Measurements from ENCODE around the gene IGSF3. TPM values are rescaled to one million over a fixed set of nuclear protein-coding genes. Genes with fewer than 3 reads are reported as not detected.
"Not testable (repeated sequence)": the region's sequence is repeated elsewhere in the genome, so short reads cannot be mapped to it uniquely, and the experiment has no call there.

IGSF3 gene
- total and polyA plus RNA-seq, 2 of the 8 experiments (the other 6 are each of a cell fraction or from before 2014, with no cell fraction given): 30.0 to 32.2 TPM

DNA sequence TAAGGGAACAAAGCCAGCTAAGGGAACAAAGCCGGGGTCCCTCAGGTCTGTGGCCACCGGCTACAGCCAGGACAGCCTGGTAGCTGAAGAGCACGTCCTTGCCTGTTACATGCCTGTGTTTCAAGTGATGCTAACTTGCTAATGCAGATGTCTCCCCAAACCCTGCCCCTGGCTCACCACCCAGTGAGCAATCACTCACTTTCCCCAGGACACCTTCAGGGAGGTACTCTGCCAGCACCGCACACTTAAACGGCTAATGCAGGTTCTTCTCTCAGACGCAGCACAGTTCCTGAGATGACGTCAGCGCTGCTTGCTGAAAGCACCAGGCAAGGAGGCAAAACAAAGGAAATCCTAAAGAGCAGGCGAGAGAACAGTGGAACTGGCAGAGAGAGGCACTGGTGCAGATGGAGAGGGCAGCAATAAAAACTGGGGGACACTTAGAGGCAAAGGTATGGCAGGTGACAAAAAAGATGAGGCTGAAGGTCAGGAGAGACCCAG, 20.8 kb downstream of the IGSF3 start:
- H3K23me2 ChIP-seq (ENCODE audit: low read depth, low read length); H3K18ac ChIP-seq (ENCODE audit: extremely low read depth, low read length); FAIRE-seq; H2BK15ac ChIP-seq (ENCODE audit: low read length); H2AFZ ChIP-seq (ENCODE audit: low read length); H2BK20ac ChIP-seq (ENCODE audit: low read length); H2BK120ac ChIP-seq (replicated peaks; ENCODE audit: low read depth, low read length); H3K4ac ChIP-seq (replicated peaks; ENCODE audit: insufficient read length, low read depth, low read length); H3K79me1 ChIP-seq (ENCODE audit: low read depth, low read length); CTCF ChIA-PET (ENCODE audit: partially characterized antibody); POLR2A ChIA-PET (ENCODE audit: partially characterized antibody); H2BK12ac ChIP-seq (ENCODE audit: low read depth, low read length); H4K8ac ChIP-seq (ENCODE audit: extremely low read depth, insufficient read depth, low read length); H3K27me3 ChIP-seq (replicated peaks in 1 of 4; ENCODE audit: control insufficient read depth in 3 of 4, extremely low read depth in 1 of 4, insufficient read depth in 3 of 4, low read length in 3 of 4); H3K4me3 ChIP-seq (ENCODE audit: extremely low read depth in 1 of 4, insufficient read depth in 2 of 4, low read depth in 3 of 4, low read length in 4 of 4); H4K5ac ChIP-seq (ENCODE audit: insufficient read length, low read depth, low read length); H3K23ac ChIP-seq (ENCODE audit: insufficient read length); H2AK5ac ChIP-seq (ENCODE audit: low read depth, low read length); H3K9ac ChIP-seq (replicated peaks in 1 of 4; ENCODE audit: extremely low read depth in 1 of 4, low read depth in 3 of 4, low read length in 3 of 4); H4K20me1 ChIP-seq (replicated peaks in 1 of 2; ENCODE audit: control insufficient read depth in 1 of 2, insufficient read depth in 2 of 2, low read length in 2 of 2); H2BK5ac ChIP-seq (ENCODE audit: low read depth, low read length); H3K36me3 ChIP-seq (ENCODE audit: control insufficient read depth in 2 of 4, insufficient read depth in 4 of 4, low read length in 3 of 4); H4K91ac ChIP-seq (replicated peaks; ENCODE audit: insufficient read length, low read length); H3K27ac ChIP-seq (ENCODE audit: low read depth, low read length); H3K4me1 ChIP-seq (replicated peaks in 1 of 4; ENCODE audit: control insufficient read depth in 3 of 4, insufficient read depth in 4 of 4, low read length in 3 of 4); H3K56ac ChIP-seq (replicated peaks; ENCODE audit: insufficient read length, low read depth, low read length); H3K4me2 ChIP-seq (ENCODE audit: insufficient read depth in 1 of 2, low read depth in 2 of 2, low read length in 2 of 2); H3K9me3 ChIP-seq (ENCODE audit: insufficient read depth in 2 of 2, low read depth in 1 of 2, low read length in 1 of 2); H3K14ac ChIP-seq (ENCODE audit: insufficient read length): not testable (repeated sequence)
- peaks cover 0 to 12% of the 10 kb centered on the region in 2 experiments; a peak in 2 of 4 replicates for H3K79me2 ChIP-seq (ENCODE audit: control insufficient read depth in 1 of 2, insufficient read depth in 2 of 2, low read length in 2 of 2)
- 87% methylated on average over 9 of the region's 9 CpGs; no CpG with 5 or more reads in 1 of the 2 experiments for WGBS, 2 experiments (ENCODE audit: extremely low coverage in 1 of 2, insufficient coverage in 1 of 2, insufficient read length in 1 of 2, insufficient replicate concordance in 2 of 2, low coverage in 1 of 2, low lambda C conversion rate in 2 of 2, missing lambda C conversion rate in 1 of 2)
- DNase-seq (ENCODE audit: low read depth in 1 of 2, low spot score in 2 of 2): peak in 1 of 2 experiments; percentile 53

All from H1 (cell line).